Duodenal mucosa (tissue), 2 donors: ENCODE data around the gene ACKR4.
"Not testable (repeated sequence)": the region's sequence is repeated elsewhere in the genome, so short reads cannot be mapped to it uniquely, and the experiment has no call there.

Source experiments
- H3K27ac ChIP-seq: one replicate; pipeline ENCODE4 v1.7.0; 2013; ENCODE audit warnings: low read depth, low read length
- H3K27me3 ChIP-seq, 2 donors: one replicate each; pipeline ENCODE4 v1.7.0; 2013; ENCODE audit warnings: low read length in 2 of 2, control low read depth in 1 of 2; ENCODE audit not compliant: insufficient read depth in 2 of 2, control insufficient read depth in 1 of 2
- H3K36me3 ChIP-seq, 2 donors: one replicate each; pipeline ENCODE4 v1.7.0; 2013; ENCODE audit warnings: low read length in 2 of 2, control low read depth in 1 of 2; ENCODE audit not compliant: insufficient read depth in 2 of 2, control insufficient read depth in 1 of 2
- H3K4me1 ChIP-seq, 2 donors: one replicate each; pipeline ENCODE4 v1.7.0; 2013; ENCODE audit warnings: low read length in 2 of 2, control low read depth in 1 of 2; ENCODE audit not compliant: insufficient read depth in 2 of 2, control insufficient read depth in 1 of 2
- H3K4me3 ChIP-seq, 2 donors: one replicate each; pipeline ENCODE4 v1.7.0; 2013; ENCODE audit warnings: low read length in 2 of 2, low read depth in 1 of 2
- H3K9ac ChIP-seq, 2 donors: one replicate each; pipeline ENCODE4 v1.7.0; 2013; ENCODE audit warnings: low read length in 2 of 2, low read depth in 1 of 2
- H3K9me3 ChIP-seq, 2 donors: one replicate each; pipeline ENCODE4 v1.7.0; 2013; ENCODE audit warnings: low read length in 2 of 2, control low read depth in 1 of 2; ENCODE audit not compliant: control insufficient read depth in 1 of 2

The ACKR4 gene

DNA sequence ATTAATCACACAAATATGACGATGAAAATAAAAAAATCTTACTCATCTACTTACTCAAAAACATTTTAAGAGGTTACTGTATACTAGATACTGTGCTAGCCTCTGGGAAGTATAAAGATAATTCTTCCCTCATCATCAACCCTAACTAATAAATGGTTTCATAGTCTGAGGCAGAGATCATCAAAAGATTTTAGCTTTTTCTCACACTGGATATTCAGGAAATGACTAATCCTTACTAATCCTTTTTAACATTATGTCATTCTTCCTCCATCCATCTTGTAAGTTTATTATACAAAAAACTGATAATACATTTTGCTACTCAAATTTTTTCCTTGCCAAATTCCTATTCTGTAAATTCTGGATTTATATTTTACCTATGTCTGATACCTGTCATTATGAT is 32.9 kb downstream of the ACKR4 start:
- Histone ChIP-seq H3K9ac (no peak overlapping the region), H3K4me1 (no peaks in the 10 kb centered on the region), H3K36me3 (peaks cover 0 to 25% of the 10 kb centered on the region in 2 donors), H3K27ac (no peak overlapping the region), H3K27me3 (no peaks in the 10 kb centered on the region), H3K4me3 (no peak overlapping the region), H3K9me3 (no peaks in the 10 kb centered on the region)

DNA sequence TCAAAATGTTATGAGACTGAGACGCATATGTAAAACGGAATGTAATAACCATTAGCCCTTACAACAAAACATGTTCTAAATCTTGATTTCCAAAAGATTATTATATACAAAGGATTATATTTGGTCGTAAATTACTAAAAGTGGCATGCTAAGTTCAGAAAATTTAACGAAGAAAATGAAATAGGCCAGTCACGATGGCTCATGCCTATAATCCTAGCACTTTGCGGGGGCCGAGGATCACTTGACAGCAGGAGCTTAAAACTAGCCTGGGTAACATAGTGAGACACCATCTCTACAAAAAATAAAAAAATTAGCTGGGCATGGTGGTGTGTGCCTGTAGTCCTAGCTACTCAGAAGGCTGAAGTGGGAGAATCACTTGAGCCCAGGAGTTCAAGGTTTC is 33.5 kb downstream of the ACKR4 start:
- H3K36me3 ChIP-seq, result peaks cover 0 to 25% of the 10 kb centered on the region in 2 donors
- H3K9ac ChIP-seq, result no peak overlapping the region
- no peaks in the 10 kb centered on the region for H3K9me3 ChIP-seq
- H3K27me3 ChIP-seq, result no peaks in the 10 kb centered on the region
- H3K4me1 ChIP-seq, result no peaks in the 10 kb centered on the region
- no peak overlapping the region for H3K4me3 ChIP-seq
- H3K27ac ChIP-seq, result no peak overlapping the region

DNA sequence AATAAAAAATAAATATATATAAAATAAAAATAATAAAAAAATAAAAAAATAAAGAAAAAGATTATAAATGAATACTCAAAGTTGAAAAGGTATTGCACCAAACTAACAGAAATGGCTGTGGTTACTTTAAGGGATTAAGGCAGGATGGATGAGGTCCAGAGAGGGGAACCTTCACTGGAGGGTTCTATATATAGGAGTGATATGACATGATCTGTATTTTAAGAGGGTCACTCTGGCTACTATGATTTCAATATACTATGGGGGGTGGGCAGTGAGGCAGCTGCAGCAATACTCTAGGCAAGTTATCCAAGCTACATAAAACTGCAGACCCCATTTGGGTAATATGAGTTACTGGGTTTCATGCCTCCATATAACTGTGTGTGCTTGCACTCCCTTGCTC is 38.0 kb downstream of the ACKR4 start:
- Histone ChIP-seq H3K9me3 (no peaks in the 10 kb centered on the region), H3K36me3 (peaks cover 5 to 6% of the 10 kb centered on the region in 2 donors), H3K9ac (no peak overlapping the region), H3K27me3 (no peaks in the 10 kb centered on the region), H3K4me3 (no peak overlapping the region), H3K27ac (no peak overlapping the region), H3K4me1 (no peaks in the 10 kb centered on the region)

DNA sequence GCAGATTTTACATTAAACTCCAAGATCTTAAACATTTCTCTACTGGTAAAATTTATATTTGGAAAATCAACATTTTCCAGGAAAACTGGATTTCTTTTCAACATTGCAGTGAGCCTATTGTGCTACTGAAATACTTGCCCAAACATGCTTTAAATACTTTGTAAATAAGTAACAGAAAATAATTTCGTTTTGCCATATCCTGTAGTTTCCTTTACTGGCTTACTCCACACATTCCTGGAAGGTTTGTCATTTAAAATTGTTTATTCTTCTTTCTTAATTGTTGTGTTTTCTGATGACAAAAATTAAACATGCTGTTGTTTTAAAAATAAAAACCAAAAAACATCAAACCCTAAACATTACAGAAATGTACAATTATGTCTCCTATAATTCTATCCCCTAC is 40.5 kb downstream of the ACKR4 start:
- Histone ChIP-seq H3K36me3 (peaks cover 5 to 6% of the 10 kb centered on the region in 2 donors), H3K9ac (no peak overlapping the region), H3K4me1 (no peaks in the 10 kb centered on the region), H3K9me3 (no peaks in the 10 kb centered on the region), H3K27ac (no peak overlapping the region), H3K27me3 (no peaks in the 10 kb centered on the region), H3K4me3 (peak overlapping the region in 1 of 2 donors; percentile 3)

DNA sequence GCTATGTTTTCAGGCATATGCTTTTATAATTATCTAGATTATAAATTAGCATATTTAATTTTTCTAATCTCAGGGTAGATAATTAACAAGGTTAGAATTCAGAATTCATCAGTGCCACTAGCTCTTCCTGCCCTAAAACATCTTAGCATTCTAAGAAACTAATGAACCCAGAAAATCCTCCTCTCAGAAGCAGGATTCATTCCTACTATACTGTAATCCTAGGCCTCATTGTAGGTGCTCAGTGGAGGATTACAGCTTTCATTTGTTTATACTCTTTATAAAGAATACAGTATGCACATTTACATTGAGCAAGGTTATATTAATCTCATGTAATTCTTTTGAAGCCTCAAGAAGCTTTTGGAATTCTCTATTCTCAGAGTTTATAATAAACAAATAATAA is 41.6 kb downstream of the ACKR4 start:
- Histone ChIP-seq H3K27ac (no peak overlapping the region), H3K9ac (no peak overlapping the region), H3K4me1 (no peaks in the 10 kb centered on the region), H3K36me3 (peaks cover 5 to 6% of the 10 kb centered on the region in 2 donors), H3K4me3 (no peak overlapping the region), H3K9me3 (no peaks in the 10 kb centered on the region), H3K27me3 (no peaks in the 10 kb centered on the region)

DNA sequence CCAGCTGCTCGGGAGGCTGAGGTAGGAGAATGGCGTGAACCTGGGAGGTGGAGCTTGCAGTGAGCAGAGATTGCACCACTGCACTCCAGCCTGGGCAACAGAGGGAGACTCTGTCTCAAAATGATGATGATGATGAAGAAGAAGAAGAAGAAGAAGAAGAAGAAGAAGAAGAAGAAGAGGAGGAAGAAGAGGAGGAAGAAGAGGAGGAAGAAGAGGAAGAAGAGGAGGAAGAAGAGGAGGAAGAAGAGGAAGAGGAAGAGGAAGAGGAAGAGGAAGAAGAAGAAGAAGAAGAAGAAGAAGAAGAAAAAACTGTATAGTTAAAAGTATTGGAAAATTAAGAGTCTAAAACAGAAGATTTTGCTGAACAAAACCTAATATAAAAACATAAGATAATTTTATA is 44.4 kb downstream of the ACKR4 start:
- H3K27me3 ChIP-seq, H3K9me3 ChIP-seq, H3K4me1 ChIP-seq, H3K27ac ChIP-seq, H3K36me3 ChIP-seq, H3K4me3 ChIP-seq, H3K9ac ChIP-seq: not testable (repeated sequence)

DNA sequence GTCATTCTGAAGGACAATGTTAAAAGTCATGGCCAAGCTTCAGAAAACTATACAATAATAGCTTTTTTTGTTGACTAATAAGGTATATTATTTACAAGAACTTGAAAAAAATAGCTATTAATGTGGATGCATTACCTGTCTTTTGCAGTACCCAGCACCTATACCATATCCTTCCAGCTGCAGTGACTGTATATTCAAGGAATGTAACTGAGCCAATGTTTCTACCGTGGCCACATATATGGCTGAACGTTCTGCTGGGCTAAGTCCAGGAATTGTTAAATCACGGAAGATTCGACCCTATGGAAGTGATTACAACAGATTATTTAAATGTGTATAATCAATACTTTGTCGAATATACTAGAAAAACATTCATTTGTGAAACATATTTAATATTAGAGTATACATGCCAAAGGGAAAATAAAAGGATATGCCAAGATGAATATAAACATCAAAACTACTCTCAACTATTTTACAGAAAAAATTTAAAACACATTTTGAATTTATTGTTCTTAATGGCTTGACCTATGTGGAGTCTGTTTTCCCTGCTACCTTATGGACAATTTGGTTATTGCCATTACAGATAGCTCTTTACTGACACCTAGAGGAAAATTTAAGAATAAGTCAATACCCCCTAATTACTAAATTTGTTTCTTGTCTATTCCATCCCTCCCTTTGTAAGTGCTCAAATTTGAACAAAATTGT is 44.9 kb downstream of the ACKR4 start:
- peaks cover 5 to 6% of the 10 kb centered on the region in 2 donors for H3K36me3 ChIP-seq
- H3K27ac ChIP-seq, result no peak overlapping the region
- H3K9me3 ChIP-seq, result no peaks in the 10 kb centered on the region
- H3K4me1 ChIP-seq, result no peaks in the 10 kb centered on the region
- no peak overlapping the region for H3K4me3 ChIP-seq
- H3K9ac ChIP-seq, result no peak overlapping the region
- no peaks in the 10 kb centered on the region for H3K27me3 ChIP-seq

DNA sequence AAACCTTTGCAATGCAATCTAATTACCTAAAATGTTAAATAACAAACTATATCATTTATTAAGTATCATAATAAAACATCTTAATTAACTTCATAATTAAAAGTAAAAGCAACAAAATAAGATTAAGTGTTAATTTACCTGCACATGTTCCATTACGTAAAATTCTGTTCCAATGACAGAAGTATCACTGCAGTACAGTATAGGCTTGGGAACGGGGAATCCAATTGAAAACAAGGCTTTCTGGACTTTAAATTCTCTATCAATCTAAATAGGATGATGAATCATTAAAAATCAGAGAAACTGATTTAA is 45.4 kb downstream of the ACKR4 start:
- no peaks in the 10 kb centered on the region for H3K4me1 ChIP-seq
- H3K9me3 ChIP-seq, result no peaks in the 10 kb centered on the region
- peaks cover 5 to 6% of the 10 kb centered on the region in 2 donors for H3K36me3 ChIP-seq
- H3K4me3 ChIP-seq, result no peak overlapping the region
- H3K27me3 ChIP-seq, result no peaks in the 10 kb centered on the region
- no peak overlapping the region for H3K9ac ChIP-seq
- no peak overlapping the region for H3K27ac ChIP-seq

DNA sequence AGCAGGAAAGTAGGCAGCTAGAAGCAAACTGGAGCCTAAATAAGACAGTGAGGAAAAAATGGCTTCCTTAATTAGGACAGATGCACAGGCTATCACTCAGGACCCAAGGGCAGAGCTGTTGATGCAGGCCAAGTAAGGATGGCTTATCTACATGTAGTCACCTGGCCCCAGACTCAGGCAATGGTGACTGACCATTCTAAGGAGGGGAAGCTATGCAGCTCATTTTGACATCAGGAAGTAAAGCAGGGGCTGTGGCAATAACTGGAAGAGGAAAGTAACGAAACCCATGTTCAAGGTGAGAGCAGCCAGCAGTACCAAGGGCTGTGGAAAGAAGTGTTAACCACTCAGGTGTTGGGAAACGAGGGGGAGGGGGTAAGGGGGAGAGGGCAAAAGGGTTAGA is 46.3 kb downstream of the ACKR4 start:
- Histone ChIP-seq H3K9ac (no peak overlapping the region), H3K27me3 (no peaks in the 10 kb centered on the region), H3K4me3 (no peak overlapping the region), H3K27ac (no peak overlapping the region), H3K9me3 (no peaks in the 10 kb centered on the region), H3K4me1 (no peaks in the 10 kb centered on the region), H3K36me3 (peaks cover 5 to 6% of the 10 kb centered on the region in 2 donors)

DNA sequence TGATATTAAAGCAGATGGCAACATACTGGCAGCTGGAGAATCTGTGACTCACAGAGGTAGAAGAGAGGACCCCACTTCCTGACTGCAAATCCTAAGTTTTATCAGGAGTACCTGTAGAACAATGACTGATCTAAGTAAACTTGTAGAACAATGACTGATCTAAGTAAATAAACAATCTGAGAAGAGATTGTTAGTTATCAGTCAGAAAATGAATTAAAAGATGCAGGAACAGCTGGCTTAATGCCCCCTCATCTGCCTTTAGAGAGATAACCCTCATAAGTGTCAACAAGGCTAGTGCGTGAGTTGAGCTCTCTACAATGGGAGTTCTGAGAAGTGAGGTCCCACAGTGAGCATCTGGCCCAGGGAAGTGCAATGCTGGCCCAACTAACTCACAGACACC is 48.0 kb downstream of the ACKR4 start:
- Histone ChIP-seq H3K27me3 (no peaks in the 10 kb centered on the region), H3K27ac (no peak overlapping the region), H3K9me3 (no peaks in the 10 kb centered on the region), H3K4me3 (no peak overlapping the region), H3K9ac (no peak overlapping the region), H3K4me1 (no peaks in the 10 kb centered on the region), H3K36me3 (no peaks in the 10 kb centered on the region)

DNA sequence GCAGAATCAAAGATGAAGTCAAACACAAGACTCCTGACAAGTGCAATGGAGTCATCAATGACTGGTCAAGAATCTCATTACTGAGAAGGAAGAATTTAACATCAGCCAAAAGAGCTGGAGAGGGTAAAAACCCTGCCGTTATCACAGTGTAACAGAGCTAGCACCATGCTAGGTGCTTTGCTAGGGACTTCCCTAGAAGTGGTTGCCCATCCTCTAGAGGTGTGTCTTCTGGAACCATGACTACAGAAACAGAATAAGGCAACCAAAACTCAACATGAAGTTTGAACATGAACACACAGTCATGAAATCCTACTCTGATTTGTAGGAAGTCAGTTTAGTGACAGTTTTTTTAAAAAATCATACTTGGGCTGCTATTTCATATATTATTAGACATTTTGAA is 53.1 kb downstream of the ACKR4 start:
- no peak overlapping the region for H3K27ac ChIP-seq
- no peaks in the 10 kb centered on the region for H3K9me3 ChIP-seq
- no peaks in the 10 kb centered on the region for H3K36me3 ChIP-seq
- no peaks in the 10 kb centered on the region for H3K27me3 ChIP-seq
- no peak overlapping the region for H3K4me3 ChIP-seq
- H3K9ac ChIP-seq, result no peak overlapping the region
- H3K4me1 ChIP-seq, result peaks cover 18 to 28% of the 10 kb centered on the region in 2 donors
